ENCODE results near the gene MTERF2.

Gene MTERF2

DNA sequence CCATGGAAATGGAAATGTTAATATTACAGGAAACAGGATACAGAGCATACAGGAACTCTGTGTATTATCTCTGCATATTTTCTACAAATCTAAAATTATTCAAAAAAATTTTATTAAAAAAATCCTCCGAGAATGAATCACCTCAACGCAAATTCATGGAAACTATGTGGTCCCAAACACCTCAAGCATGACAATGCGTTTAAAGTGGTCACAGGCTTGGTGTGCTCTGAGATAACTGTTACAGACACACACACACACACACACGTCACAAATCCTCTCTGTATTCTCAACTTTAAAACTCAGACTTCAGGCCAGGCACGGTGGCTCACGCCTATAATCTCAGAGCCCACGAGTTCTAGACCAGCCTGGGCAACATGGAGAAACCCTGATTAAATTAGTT lies 45.3 kb upstream of the MTERF2 start:
- no peaks in the 10 kb centered on the region for H3K9me2 ChIP-seq (replicated peaks; ENCODE audit: control insufficient read depth, low read length)
- no peak overlapping the region for H3K4me2 ChIP-seq (ENCODE audit: low read length)
- H3K9me3 ChIP-seq (ENCODE audit: control insufficient read depth, insufficient read depth, low read length), result no peaks in the 10 kb centered on the region
- no peak for TF ChIP-seq EZH2phosphoT487 (IDR thresholded peaks at IDR 0.05; ENCODE audit: borderline replicate concordance, low read length)
- TF ChIP-seq, protein P1, sequence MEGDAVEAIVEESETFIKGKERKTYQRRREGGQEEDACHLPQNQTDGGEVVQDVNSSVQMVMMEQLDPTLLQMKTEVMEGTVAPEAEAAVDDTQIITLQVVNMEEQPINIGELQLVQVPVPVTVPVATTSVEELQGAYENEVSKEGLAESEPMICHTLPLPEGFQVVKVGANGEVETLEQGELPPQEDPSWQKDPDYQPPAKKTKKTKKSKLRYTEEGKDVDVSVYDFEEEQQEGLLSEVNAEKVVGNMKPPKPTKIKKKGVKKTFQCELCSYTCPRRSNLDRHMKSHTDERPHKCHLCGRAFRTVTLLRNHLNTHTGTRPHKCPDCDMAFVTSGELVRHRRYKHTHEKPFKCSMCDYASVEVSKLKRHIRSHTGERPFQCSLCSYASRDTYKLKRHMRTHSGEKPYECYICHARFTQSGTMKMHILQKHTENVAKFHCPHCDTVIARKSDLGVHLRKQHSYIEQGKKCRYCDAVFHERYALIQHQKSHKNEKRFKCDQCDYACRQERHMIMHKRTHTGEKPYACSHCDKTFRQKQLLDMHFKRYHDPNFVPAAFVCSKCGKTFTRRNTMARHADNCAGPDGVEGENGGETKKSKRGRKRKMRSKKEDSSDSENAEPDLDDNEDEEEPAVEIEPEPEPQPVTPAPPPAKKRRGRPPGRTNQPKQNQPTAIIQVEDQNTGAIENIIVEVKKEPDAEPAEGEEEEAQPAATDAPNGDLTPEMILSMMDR (IDR thresholded peaks at IDR 0.05; ENCODE audit: low read depth, low read length, poor library complexity, severe bottlenecking), result no peak
- H3K27me3 ChIP-seq (ENCODE audit: control insufficient read depth, low read length), result peaks cover 8% of the 10 kb centered on the region; the same call in 1 of the 2 replicates
- no peaks in the 10 kb centered on the region for H3K79me2 ChIP-seq (ENCODE audit: control insufficient read depth, low read length)
- H3K4me1 ChIP-seq (ENCODE audit: control insufficient read depth, low read length), result no peaks in the 10 kb centered on the region
- no peaks in the 10 kb centered on the region for H3F3A ChIP-seq (ENCODE audit: control insufficient read depth, insufficient read depth)
- no peak overlapping the region for H3K4me3 ChIP-seq (ENCODE audit: low read length)
- H4K20me1 ChIP-seq (ENCODE audit: control insufficient read depth, insufficient read depth, low read depth, low read length), result no peaks in the 10 kb centered on the region
- no peaks in the 10 kb centered on the region for H3K36me3 ChIP-seq (ENCODE audit: control insufficient read depth, low read length)
- no peak overlapping the region for H3K27ac ChIP-seq (ENCODE audit: low read depth, low read length)

DNA sequence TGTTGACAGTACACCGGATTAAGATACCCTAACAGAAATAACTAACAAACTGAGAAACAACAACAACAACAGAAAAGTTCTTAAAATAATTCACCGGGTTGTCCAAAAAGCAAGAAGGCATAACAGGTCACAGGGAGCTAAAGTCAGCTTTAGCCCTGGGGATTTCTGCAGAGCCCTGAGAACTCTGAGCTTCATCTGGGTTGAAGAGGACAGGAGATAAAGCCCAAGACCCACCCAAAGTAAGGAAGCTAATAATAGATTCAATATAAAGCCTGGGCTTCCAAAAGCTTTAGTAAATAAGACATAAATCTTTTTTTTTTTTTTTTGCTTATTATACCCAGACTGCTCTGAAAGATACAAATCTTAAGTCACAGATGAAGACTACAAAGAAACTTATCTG lies 44.1 kb upstream of the MTERF2 start:
- H3K9me3 ChIP-seq (ENCODE audit: control insufficient read depth, insufficient read depth, low read length), result no peaks in the 10 kb centered on the region
- no peaks in the 10 kb centered on the region for H3K36me3 ChIP-seq (ENCODE audit: control insufficient read depth, low read length)
- H3K79me2 ChIP-seq (ENCODE audit: control insufficient read depth, low read length), result no peaks in the 10 kb centered on the region
- H3K4me2 ChIP-seq (ENCODE audit: low read length), result no peak overlapping the region
- H3K9me2 ChIP-seq (replicated peaks; ENCODE audit: control insufficient read depth, low read length), result no peaks in the 10 kb centered on the region
- H3K4me3 ChIP-seq (ENCODE audit: low read length), result no peak overlapping the region
- H3F3A ChIP-seq (ENCODE audit: control insufficient read depth, insufficient read depth), result no peaks in the 10 kb centered on the region
- H3K27ac ChIP-seq (ENCODE audit: low read depth, low read length), result no peak overlapping the region
- H3K27me3 ChIP-seq (ENCODE audit: control insufficient read depth, low read length), result peaks cover 10% of the 10 kb centered on the region; the same call in 1 of the 2 replicates
- TF ChIP-seq EZH2phosphoT487 (IDR thresholded peaks at IDR 0.05; ENCODE audit: borderline replicate concordance, low read length), result no peak
- TF ChIP-seq, protein P1 (IDR thresholded peaks at IDR 0.05; ENCODE audit: low read depth, low read length, poor library complexity, severe bottlenecking), result no peak
- no peaks in the 10 kb centered on the region for H4K20me1 ChIP-seq (ENCODE audit: control insufficient read depth, insufficient read depth, low read depth, low read length)
- H3K4me1 ChIP-seq (ENCODE audit: control insufficient read depth, low read length), result no peaks in the 10 kb centered on the region

DNA sequence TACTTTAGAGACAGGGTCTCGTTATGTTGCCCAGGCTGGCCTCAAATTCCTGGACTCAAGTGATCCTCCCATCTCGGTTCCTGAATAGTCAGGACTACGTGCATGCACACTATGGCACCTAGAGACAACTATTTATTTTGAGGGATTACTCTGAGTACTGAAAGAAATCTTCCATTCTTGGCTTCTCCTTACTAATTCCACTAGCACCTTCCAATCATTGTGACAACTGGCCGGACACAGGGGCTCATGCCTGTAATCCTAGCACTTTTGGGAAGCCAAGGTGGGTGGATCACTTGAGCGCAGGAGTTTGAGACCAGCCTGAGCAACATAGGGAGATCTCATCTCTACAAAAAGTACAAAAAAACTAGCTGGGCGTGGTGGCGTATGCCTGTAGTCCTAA lies 42.1 kb upstream of the MTERF2 start:
- no peaks in the 10 kb centered on the region for H3K36me3 ChIP-seq (ENCODE audit: control insufficient read depth, low read length)
- H3K79me2 ChIP-seq (ENCODE audit: control insufficient read depth, low read length), result no peaks in the 10 kb centered on the region
- no peaks in the 10 kb centered on the region for H3K9me2 ChIP-seq (replicated peaks; ENCODE audit: control insufficient read depth, low read length)
- H3K4me3 ChIP-seq (ENCODE audit: low read length), result no peak overlapping the region
- H3F3A ChIP-seq (ENCODE audit: control insufficient read depth, insufficient read depth), result no peaks in the 10 kb centered on the region
- H3K4me1 ChIP-seq (ENCODE audit: control insufficient read depth, low read length), result no peaks in the 10 kb centered on the region
- H3K27ac ChIP-seq (ENCODE audit: low read depth, low read length), result no peak overlapping the region
- no peaks in the 10 kb centered on the region for H4K20me1 ChIP-seq (ENCODE audit: control insufficient read depth, insufficient read depth, low read depth, low read length)
- H3K9me3 ChIP-seq (ENCODE audit: control insufficient read depth, insufficient read depth, low read length), result no peaks in the 10 kb centered on the region
- TF ChIP-seq EZH2phosphoT487 (IDR thresholded peaks at IDR 0.05; ENCODE audit: borderline replicate concordance, low read length), result no peak
- TF ChIP-seq, protein P1 (IDR thresholded peaks at IDR 0.05; ENCODE audit: low read depth, low read length, poor library complexity, severe bottlenecking), result no peak
- no peak overlapping the region for H3K4me2 ChIP-seq (ENCODE audit: low read length)
- H3K27me3 ChIP-seq (ENCODE audit: control insufficient read depth, low read length), result peaks cover 10% of the 10 kb centered on the region; the same call in 1 of the 2 replicates

Data from DOHH2 (cell line).